Activated CD4-positive, alpha-beta T cell treated with anti-CD3 and anti-CD28 coated beads, Interleukin-2, amount 50 U/mL, for 1 hour (primary cell): Measurements from ENCODE around the gene TRAF3IP1.
A peak's percentile ranks its signal among the peaks of the same experiment; 100 is the strongest.
"Not testable (repeated sequence)": the region's sequence is repeated elsewhere in the genome, so short reads cannot be mapped to it uniquely, and the experiment has no call there.

Experiments used
- DNase-seq: peaks from one replicate; pipeline ENCODE4 v3.0.0-alpha.2; 2020

The TRAF3IP1 gene, protein sequence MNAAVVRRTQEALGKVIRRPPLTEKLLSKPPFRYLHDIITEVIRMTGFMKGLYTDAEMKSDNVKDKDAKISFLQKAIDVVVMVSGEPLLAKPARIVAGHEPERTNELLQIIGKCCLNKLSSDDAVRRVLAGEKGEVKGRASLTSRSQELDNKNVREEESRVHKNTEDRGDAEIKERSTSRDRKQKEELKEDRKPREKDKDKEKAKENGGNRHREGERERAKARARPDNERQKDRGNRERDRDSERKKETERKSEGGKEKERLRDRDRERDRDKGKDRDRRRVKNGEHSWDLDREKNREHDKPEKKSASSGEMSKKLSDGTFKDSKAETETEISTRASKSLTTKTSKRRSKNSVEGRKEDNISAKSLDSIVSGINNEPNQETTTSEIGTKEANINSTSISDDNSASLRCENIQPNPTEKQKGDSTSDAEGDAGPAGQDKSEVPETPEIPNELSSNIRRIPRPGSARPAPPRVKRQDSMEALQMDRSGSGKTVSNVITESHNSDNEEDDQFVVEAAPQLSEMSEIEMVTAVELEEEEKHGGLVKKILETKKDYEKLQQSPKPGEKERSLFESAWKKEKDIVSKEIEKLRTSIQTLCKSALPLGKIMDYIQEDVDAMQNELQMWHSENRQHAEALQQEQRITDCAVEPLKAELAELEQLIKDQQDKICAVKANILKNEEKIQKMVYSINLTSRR

DNA sequence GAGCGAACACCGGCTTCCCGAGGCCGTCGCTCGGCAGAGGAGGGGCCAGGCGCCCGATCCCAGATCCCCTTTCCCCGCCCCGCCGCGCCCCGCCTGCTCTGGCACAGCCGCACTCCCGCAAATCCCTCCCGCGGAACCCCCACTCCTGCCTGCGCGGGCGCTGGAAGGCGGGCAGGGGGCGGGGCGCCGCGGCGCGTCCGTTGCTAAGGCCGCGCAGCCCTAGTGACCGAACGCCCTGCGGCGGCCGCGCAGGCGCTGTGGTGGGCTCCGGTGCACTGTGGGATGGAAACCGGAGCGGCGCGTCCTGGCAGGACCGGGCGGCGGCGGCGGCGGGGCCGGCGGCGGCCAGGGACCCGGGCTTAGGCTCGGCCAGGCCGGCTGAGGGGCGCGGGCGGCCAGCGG is at the start of gene TRAF3IP1:
TRAF3IP1 (plus strand) TSS at position 273 of the 402 bp plus-strand sequence. CDS start 145 bp downstream, outside the sequence.
- DNase-seq, result peak; percentile 84

DNA sequence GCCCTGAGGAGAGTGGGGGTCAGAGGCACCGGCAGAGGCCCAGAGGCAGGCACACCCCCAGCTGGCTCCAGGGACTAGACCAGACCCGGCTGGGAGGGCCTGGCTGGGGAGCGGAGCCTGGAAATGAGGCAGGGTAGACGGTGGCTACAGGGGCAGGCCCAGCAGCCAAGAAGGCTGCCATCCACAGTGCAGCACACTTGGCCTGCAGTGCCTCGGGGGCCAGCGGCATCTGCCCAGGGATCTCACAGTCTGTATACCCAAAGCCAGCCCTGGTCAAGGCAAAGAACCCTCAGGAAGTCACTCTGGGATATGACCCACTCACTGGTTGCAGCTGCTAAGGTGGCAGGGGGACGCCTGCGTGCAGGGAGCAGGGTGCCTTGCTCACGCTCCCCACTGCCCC is 49.7 kb upstream of the TRAF3IP1 start:
- DNase-seq, result no peak

DNA sequence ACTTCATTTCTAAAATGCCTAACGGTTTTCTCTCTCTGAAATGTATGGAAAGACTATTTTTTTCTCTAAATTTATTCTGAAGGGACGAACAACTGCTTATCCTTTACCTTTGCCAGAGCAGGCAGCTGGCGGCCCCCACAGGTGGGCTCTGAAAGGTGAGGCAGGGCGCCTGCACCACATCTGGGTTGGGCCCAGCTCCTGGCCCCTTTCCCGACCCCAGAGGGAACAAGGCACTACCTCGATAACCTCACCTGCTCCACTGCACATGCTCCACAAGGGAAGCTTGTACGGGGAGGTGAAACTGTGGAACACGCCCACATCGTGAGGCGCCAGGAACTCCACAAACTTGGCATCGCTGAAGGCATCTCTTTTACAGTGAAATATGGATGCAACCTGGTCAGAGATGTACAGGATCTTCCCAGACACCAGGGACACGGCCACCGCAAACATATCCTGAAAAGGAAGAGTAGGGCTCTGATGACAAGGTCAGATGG is 49.2 kb upstream of the TRAF3IP1 start:
- no peak for DNase-seq

DNA sequence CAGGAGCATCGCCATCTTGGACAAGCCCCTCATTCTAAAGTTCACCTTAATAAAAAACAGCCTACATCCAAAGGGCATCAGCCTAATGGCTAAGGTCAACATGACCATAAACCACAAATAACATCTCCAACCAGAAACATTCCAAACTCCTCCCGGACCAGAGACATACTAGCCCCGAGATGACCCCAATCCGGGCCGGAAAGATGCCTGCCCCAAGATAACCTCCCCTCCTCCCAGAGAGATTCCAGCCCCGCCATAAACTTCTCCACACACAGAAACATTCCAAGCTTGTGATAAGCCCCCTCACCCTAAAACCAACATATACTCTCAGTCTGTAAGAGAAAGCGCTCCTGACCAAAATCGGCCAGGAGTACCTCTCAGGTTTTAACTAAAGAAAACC is 48.6 kb upstream of the TRAF3IP1 start:
- not testable (repeated sequence) for DNase-seq

DNA sequence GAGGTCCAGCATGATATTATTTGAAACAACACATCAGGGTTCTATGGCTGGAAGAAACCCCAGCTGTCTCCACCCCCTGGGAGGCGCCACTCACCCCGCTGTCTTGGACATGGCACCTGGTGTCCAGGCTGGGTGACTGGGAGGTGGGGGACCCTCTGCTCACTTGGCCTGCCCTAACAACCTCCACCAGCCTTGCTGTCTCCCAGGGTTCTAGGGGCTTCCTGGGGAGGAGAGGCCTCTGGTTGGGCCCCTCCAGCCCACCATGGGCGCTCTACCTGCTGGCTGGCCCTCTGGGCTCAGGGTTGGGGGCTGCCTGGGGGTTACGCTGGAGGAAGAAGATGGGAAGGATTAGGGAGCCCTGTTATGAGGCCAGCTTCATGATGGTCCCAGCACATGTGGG is 48.2 kb upstream of the TRAF3IP1 start:
- no peak for DNase-seq

DNA sequence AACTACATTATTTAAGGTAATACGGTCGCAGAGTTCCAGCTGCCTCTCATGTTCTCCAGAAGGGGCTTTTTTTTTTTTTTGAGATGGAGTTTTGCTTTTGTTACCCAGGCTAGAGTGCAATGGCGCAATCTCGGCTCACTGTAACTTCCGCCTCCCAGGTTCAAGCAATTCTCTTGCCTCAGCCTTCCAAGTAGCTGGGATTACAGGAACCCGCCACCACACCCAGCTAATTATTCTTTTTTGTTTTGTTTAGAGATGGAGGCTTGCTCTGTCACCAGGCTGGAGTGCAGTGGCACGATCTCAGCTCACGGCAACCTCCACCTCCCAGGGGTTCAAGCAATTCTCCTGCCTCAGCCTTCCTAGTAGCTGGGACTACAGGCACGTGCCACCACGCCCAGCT is 46.9 kb upstream of the TRAF3IP1 start:
- not testable (repeated sequence) for DNase-seq

DNA sequence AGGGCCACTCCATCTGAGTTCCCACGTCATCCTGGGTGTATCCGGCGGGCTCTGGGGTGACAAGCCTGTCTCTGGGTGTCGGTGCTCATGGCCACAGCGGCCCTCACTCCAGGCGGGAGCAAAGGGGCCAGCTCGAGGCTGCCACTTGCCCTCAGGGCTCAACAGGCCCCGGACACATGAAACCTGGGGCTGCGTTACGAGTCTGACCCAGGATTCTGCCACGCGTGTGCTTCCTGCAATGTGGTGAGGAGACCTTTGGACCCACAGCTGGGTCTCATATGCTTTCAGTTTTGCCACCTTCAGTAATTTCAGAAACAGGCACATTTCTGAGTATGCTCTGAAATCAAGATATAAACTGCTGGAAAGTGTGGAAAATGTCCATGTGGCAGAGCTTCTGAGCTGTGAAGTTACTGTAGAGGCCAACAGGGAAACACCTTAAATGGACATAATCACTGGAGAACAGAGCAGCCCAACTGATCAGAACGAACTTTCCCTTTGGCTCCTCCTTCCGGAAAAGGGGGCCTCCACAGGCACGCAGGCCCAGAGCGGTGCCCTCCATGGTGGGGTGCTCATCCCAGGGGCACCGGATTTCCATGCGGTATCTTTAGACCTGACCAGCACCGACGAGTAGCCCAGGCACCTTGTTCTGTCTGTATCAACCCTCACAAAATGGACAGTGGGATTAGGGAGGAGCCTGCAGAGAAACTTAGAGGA is 46.0 kb upstream of the TRAF3IP1 start:
- DNase-seq, result no peak

DNA sequence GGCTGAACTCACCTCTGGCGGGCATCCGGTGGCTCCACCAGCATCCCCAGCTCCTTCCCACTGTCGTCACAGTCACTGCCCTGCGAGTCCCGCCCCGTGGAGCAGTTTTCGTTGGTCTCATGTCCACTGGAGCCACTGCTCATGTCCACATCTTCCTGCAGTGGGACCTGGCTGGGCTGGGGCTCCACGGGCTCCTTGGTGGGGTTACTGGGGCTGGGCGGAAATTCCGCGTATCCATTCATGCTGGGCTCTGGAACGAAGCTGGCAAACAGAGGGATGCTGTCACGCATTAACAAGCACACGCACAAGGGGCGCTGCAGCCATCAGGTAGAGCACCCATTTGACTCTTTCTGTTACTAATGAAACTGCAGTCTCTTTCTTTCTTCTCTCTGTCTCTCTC is 42.6 kb upstream of the TRAF3IP1 start:
- DNase-seq, result no peak

DNA sequence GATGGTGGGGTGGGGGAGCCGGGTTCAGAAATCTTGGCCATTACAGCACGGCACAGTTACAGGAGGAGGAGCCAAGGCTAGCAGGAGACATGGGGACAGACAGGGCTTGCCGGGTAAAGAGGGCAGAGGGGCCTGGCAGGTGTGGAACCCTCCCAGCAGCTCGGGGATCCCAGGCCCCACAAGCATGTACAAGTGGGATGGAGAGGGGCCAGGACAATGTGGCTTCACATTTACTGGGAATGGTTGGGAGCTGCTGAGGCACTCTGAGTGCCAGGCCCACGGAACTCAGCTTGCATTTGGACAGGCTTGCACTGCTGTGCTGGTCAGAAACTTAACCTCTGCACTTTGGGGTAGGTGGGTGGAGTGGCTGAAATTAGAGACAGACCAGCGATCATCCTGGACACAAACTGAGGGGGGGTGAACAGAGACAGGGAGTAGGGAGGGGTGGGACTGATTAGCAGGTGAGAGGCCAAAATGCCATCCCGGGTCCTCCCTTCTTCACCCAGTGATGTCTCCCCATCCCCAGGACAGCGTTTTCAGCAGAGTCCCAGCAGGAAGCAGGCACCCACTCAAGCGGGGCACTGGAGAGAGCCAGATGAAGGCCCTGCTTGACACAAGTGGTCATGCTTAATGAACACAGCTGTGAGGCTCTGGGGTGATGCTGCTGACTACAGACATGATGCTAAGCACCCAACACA is 41.5 kb upstream of the TRAF3IP1 start:
- DNase-seq, result no peak

DNA sequence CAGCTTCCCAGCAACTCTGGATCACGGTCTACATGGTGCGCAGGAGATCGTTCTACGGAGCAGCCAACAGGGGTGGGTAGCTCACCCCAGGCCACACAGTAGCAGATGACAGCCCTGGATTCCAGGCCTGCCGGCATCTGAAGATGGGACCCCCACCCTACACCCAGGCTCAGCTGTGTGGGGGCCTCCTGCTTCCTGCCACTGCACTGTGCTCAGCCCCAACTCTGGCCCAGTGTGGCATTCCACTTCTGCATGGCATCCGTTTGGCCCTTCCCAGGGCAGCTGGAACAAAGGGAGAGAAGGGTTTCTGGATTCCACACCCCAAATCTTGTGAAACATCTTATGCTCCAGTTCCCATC is 41.0 kb upstream of the TRAF3IP1 start:
- no peak for DNase-seq

DNA sequence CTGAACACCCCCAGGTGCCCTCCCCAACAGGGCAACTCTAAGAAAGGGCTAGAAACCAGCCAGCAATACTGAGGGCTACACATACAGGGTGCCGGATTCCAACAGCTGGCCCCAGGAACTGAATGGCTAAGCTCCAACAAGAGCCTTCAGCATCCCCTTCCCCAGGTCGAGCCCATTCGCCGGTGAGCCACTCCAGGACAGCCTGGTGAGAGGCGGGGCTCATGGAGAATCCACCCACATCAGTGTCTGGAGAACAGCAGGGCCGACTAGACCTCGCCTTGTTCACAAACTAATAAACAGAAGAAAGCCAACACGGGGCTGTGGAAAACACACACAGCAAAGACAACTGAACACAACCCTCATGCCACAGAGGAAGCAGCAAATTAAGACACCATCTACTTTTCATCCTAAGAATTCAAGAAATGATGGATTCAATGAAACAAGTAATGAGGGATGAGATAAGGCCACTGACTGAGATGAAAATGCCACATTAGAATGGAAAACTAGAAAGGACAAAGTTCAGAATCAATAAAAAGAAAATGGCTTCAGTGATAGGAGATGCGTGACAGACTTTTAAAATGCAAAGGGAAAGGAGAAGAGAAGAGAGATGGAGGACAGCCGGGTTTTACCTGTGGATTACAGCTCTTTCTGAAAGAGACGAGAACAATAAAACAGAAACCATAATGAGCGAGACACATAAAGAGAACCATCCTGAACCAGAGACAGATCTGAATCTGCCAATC is 40.1 kb upstream of the TRAF3IP1 start:
- no peak for DNase-seq

DNA sequence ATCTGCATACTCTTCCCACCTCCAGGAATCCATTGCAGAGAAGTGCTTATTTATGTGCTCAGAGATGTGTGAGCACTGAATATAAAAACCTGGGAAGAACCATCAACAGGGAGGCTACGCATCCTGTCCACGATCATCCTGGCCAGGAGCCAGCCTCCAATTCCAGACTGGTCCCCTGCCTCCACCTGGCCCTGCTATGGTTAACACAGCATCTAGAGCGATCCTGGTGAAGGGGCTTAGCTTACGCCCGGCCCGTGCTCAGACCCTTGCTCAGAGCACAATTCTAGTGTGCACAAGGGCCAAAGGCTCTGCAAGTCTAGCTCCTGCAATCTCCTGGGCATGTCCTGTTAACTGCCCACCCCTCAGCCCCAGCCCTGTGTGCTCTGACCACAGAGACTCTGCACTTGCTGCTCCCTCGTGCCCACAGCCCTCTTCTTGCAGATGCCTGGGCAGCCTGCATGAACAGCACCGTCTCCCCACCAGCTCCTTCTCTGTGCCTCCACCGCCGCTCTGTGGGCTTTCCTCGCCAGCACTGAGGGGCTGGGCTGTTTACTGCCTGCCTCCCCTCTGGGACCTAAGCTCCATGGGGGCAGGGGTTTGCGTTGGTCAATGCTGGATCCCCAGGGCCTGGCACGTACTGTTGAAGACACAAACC is 38.4 kb upstream of the TRAF3IP1 start:
- no peak for DNase-seq

DNA sequence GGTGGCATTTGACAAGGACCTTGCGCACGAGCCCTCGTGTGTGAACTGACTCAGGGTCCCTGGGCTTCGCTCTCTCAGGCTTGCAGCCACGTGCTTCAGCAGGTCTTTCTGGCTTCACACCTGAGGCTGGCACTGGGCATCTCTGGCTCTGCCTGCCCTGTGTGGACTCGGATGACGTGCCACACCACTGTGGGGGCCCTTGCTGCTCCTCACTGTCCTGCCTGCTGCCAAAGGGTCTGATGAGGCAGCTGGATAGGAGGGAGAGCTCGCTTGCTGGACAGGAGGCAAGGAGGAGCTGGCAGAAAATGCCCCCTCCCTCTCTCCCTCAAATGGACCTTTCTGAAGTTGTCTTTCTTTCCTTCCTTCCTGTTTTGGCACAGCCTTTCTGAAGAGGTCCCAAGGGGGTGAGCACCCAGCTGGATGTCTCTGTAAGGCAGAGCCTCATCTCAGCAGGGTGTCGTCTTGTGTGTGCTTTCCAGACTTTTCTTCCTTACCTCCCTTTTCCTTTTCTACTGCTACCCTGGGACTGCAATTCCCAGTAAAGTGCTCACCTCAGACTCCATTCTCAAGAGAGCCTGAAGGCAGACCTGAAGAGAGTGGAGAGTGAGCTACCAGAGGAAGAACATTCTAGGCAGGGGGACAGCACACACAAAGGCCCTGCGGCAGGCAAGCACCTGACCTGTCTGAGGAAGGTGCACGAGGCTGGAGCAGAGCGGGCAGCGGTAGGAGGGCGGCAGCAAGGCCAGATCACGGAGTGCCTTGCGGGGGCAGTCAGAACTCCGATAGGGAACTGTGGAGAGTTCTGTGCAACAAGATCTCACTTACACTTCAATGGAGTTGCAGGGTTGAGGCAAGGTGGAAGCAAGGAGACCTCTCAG is 37.2 kb upstream of the TRAF3IP1 start:
- no peak for DNase-seq

DNA sequence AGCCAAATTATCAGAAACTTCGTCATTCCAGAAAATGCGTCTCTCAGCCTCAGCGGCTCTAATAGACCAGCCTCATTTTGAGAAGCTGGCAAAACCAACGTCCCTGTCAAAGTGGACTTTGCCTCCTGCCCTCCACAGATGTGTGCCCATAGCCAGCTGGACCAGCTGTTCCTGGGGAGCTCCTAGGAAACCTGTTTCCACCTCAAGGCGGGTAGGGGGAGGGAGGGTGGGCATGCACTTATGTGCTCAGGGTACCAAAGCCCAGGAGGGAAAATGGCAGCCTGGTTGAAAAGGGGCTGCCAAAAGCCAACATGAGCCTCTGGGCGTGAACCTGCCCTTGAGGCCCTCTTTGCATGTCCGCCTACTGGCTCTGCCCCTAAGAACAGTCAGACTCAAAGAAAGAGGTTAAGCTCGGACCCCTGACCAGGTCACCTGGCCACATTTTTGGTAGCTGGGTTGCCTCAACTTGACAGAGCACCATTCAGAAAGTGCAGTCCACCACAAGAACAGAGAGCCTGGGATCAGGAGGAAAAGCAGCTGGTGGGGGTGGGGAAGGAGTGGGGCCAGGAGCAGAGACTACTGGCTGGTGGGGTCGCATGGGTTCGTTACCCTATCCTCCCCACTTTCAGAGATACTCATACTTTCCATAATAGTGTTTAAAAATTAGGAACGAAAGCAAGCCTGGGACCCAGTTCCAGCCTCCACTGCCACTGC is 35.4 kb upstream of the TRAF3IP1 start:
- DNase-seq, result no peak

DNA sequence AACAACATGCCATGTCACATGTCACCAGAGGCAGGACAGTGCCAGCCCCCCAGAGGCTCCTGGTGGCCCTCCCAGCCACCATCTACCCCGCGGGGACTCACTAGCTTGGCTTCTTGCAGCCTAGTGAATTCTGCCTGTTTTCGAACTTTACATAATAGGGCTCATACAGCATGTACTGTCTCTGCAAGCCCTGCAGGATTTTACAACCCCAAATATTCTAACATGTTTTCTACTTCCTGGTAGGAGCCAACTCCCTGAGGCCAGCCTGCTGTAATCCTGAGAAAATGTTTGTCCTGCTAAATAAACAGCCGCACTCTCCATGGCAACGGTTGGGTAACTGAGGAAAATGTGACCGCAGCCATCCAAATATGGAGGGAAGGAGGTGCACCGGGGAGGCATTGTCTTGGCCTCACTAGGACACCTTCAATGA is 34.6 kb upstream of the TRAF3IP1 start:
- DNase-seq, result no peak

DNA sequence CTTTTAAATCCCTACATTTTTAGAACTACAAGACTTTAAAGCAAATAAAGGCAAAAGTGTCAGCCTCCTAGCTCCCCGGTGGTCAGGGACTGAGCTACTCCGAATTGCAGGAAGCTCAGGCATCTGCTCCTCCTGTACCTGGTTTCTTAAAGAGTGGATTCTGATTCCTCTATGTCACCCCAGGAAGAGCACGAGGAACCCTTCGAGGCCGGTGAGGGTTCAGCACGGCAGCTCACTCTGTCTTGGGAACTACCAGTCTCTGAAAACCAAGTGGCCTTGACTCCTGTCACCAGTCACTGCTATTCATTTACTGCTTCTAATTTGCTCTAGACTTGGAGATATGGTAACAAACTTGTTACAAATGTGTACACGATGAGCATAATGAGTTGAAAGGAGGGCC is 34.2 kb upstream of the TRAF3IP1 start:
- no peak for DNase-seq

DNA sequence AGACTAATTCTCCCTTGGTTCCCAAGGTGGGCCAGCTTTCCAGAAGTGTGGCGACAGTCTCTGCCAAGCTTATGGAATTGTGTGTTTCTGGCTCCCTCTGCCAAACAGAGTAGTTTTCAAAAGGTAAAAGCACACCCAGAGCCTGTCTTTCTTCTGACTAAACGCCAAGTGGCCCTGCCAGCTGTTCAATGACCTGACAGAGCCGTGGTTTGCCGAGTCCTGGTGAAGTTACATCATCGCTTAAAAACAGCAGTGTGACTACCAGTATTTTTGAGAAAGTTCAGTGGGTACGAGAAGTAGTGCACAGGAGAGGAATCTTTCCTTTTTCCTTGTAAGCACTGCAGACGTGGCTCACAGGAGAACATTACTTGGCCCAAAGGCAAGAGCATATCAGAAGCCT is 33.8 kb upstream of the TRAF3IP1 start:
- no peak for DNase-seq

DNA sequence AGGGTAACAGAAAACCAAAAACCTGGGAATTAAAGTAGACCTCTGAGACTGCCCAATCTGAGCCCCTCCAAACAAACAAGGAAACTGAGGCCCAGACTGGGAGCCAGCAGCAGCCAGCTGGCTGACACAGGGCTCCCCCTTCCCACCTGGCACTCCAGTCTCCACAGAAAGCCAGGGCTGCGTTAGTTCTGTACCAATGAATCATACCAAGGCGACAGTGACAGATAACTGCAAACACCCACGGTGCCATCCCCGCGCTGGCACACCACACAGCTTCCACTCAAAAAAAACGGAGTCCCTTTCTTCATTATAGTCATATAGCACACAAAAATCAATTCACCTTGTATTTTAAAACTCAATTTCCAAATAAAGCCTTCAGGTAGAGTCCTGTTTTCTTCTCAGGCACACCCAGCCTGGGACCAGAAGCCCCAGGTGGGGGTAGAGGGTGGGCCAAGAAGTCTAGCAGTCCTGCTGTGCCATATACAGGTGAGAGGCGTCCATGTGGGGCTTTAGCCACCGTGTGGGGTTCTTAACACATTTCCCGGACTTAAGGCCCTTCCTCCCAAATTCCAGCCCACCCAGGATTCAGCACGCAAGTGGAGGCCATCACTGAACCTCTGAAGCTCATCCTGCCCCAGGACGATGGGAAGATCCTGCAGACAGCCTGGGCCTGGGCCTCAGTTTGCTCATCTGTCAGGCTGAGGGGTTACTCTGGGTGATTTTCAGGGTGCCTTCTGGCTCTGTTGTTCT is 33.2 kb upstream of the TRAF3IP1 start:
- DNase-seq, result no peak
